ENCODE data around the gene FBLN1.

GRCh38 chr22:45538281-45538680 is 35.6 kb downstream of the FBLN1 start:
- TF ChIP-seq TAF1 (IDR thresholded peaks at IDR 0.05; ENCODE audit: low read depth, low read length) = no peak
- no peak for TF ChIP-seq POLR2AphosphoS5 (IDR thresholded peaks at IDR 0.05; ENCODE audit: low read depth, low read length)
- no peak for TF ChIP-seq POLR2A (IDR thresholded peaks at IDR 0.05; ENCODE audit: low read depth, low read length)
- TF ChIP-seq POU2F2 (IDR thresholded peaks at IDR 0.05; ENCODE audit: low read depth, low read length) = no peak
- no peak for TF ChIP-seq SPI1 (IDR thresholded peaks at IDR 0.05; ENCODE audit: low read depth, low read length)

All from GM12891 (cell line).